Neural progenitor cell (in vitro differentiated cells): ENCODE results near the gene KLHL40. TPM values are rescaled to one million over a fixed set of nuclear protein-coding genes. Genes with fewer than 3 reads are reported as not detected.

Experiments
- DNase-seq: peaks from one replicate; pipeline ENCODE4 v3.0.0-alpha.2; 2016; ENCODE audit warnings: low spot score
- H2AFZ ChIP-seq: fragments of 200-600 bp; sonication (generic); replicated peaks from 2 replicates; pipeline ENCODE4 v1.6.1; 2016; ENCODE audit warnings: antibody characterized with exemption
- H3F3A ChIP-seq: fragments of 200-600 bp; sonication (generic); 2 replicates; pipeline ENCODE4 v1.6.1; 2016; ENCODE audit warnings: antibody characterized with exemption, low read depth
- H3K27ac ChIP-seq: fragments of 200-600 bp; sonication (generic); 2 replicates; pipeline ENCODE4 v1.5.1; 2016; ENCODE audit warnings: mild to moderate bottlenecking
- H3K27me3 ChIP-seq: fragments of 200-600 bp; sonication (generic); 2 replicates; pipeline ENCODE4 v1.6.1; 2016; ENCODE audit warnings: mild to moderate bottlenecking, moderate library complexity
- H3K36me3 ChIP-seq: fragments of 200-600 bp; sonication (generic); 2 replicates; pipeline ENCODE4 v1.5.1; 2016
- H3K4me1 ChIP-seq: fragments of 200-600 bp; sonication (generic); 2 replicates; pipeline ENCODE4 v1.6.1; 2016; ENCODE audit warnings: mixed run types
- H3K4me2 ChIP-seq: fragments of 200-600 bp; sonication (generic); 2 replicates; pipeline ENCODE4 v1.6.1; 2016
- H3K4me3 ChIP-seq: fragments of 200-600 bp; sonication (generic); 2 replicates; pipeline ENCODE4 v1.5.1; 2016
- H3K79me2 ChIP-seq: fragments of 200-600 bp; sonication (generic); 2 replicates; pipeline ENCODE4 v1.6.1; 2016; ENCODE audit warnings: low read depth
- H3K9ac ChIP-seq: fragments of 200-600 bp; sonication (generic); 2 replicates; pipeline ENCODE4 v1.6.1; 2016
- H3K9me3 ChIP-seq: fragments of 200-600 bp; sonication (generic); 2 replicates; pipeline ENCODE4 v1.5.1; 2016; ENCODE audit warnings: low read depth
- H4K20me1 ChIP-seq: fragments of 200-600 bp; sonication (generic); 2 replicates; pipeline ENCODE4 v1.6.1; 2016; ENCODE audit warnings: low read depth
- H3K27ac Mint-ChIP-seq: 3 replicates; pipeline ENCODE4 v1.8.0; 2021; ENCODE audit warnings: mixed read lengths
- H3K27me3 Mint-ChIP-seq: 2 replicates; pipeline ENCODE4 v1.8.0; 2022; ENCODE audit warnings: low read depth, mild to moderate bottlenecking, inconsistent platforms, moderate library complexity, mixed read lengths; ENCODE audit not compliant: insufficient read depth
- H3K36me3 Mint-ChIP-seq: 3 replicates; pipeline ENCODE4 v1.8.0; 2021; ENCODE audit warnings: mixed read lengths
- H3K4me1 Mint-ChIP-seq: 3 replicates; pipeline ENCODE4 v1.8.0; 2021; ENCODE audit warnings: mixed read lengths
- H3K4me3 Mint-ChIP-seq: 3 replicates; pipeline ENCODE4 v1.8.0; 2021; ENCODE audit warnings: mild to moderate bottlenecking, moderate library complexity, mixed read lengths
- H3K9me3 Mint-ChIP-seq: 3 replicates; pipeline ENCODE4 v1.8.0; 2020; ENCODE audit warnings: mixed read lengths
- CTCF ChIP-seq: fragments of 200-600 bp; sonication (generic); IDR thresholded peaks from 2 replicates; pipeline ENCODE4 v1.5.1; 2017; ENCODE audit warnings: antibody characterized with exemption, mild to moderate bottlenecking
- EZH2 ChIP-seq: fragments of 200-600 bp; sonication (generic); IDR thresholded peaks from 2 replicates; pipeline ENCODE4 v1.6.1; 2017; ENCODE audit warnings: antibody characterized with exemption, mild to moderate bottlenecking, moderate library complexity
- EZH2phosphoT487 ChIP-seq: fragments of 200-600 bp; sonication (generic); IDR thresholded peaks from 2 replicates; pipeline ENCODE4 v1.6.1; 2017; ENCODE audit warnings: antibody characterized with exemption
- total RNA-seq: library from RNA; depleted of rRNA; stranded (reverse); fragments of >200 nt; gene quantifications from 2 replicates; pipeline ENCODE4 v1.2.3, GENCODE V29; 2015; ENCODE audit warnings: low replicate concordance

The KLHL40 gene
- total RNA-seq, 1 donor from 2014 or later: not detected

GRCh38 chr3:42709621-42710020 lies 24.3 kb downstream of the KLHL40 start:
- Histone ChIP-seq H3K36me3 (no peaks in the 10 kb centered on the region), H3K9me3 (no peaks in the 10 kb centered on the region), H2AFZ (no peak overlapping the region), H3K79me2 (no peaks in the 10 kb centered on the region), H3K4me1 (no peaks in the 10 kb centered on the region), H3K27me3 (no peaks in the 10 kb centered on the region), H3K4me2 (no peak overlapping the region), H3F3A (no peaks in the 10 kb centered on the region), H3K27ac (no peak overlapping the region), H3K9ac (no peak overlapping the region), H4K20me1 (no peaks in the 10 kb centered on the region), H3K4me3 (no peak overlapping the region)
- Mint-ChIP-seq H3K4me1 (no peaks in the 10 kb centered on the region), H3K27me3 (peaks cover 13% of the 10 kb centered on the region), H3K27ac (no peak overlapping the region), H3K36me3 (no peaks in the 10 kb centered on the region), H3K4me3 (no peak overlapping the region), H3K9me3 (no peaks in the 10 kb centered on the region)
- DNase-seq: no peak
- TF ChIP-seq CTCF (no peak), EZH2phosphoT487 (no peak), EZH2 (no peak)

- Histone ChIP-seq H3K4me2 (no peak overlapping the region), H2AFZ (no peak overlapping the region), H3K4me1 (no peaks in the 10 kb centered on the region), H3F3A (no peaks in the 10 kb centered on the region), H3K9me3 (no peaks in the 10 kb centered on the region), H3K79me2 (no peaks in the 10 kb centered on the region), H3K27me3 (no peaks in the 10 kb centered on the region), H3K4me3 (no peak overlapping the region), H3K27ac (no peak overlapping the region), H3K9ac (no peak overlapping the region), H3K36me3 (no peaks in the 10 kb centered on the region), H4K20me1 (no peaks in the 10 kb centered on the region)
- H3K27me3 Mint-ChIP-seq: peaks cover 13% of the 10 kb centered on the region
- H3K4me3 Mint-ChIP-seq: no peak overlapping the region
- DNase-seq: no peak
- H3K36me3 Mint-ChIP-seq: no peaks in the 10 kb centered on the region
- TF ChIP-seq CTCF (no peak), EZH2 (no peak), EZH2phosphoT487 (no peak)
- H3K9me3 Mint-ChIP-seq: no peaks in the 10 kb centered on the region
- no peak overlapping the region for H3K27ac Mint-ChIP-seq
- no peaks in the 10 kb centered on the region for H3K4me1 Mint-ChIP-seq
Measured at GRCh38 chr3:42710323-42711021, 25.1 kb downstream of the KLHL40 start.

- Histone ChIP-seq H3K4me2 (no peak overlapping the region), H3K9me3 (no peaks in the 10 kb centered on the region), H3K79me2 (no peaks in the 10 kb centered on the region), H4K20me1 (no peaks in the 10 kb centered on the region), H3K36me3 (no peaks in the 10 kb centered on the region), H3K4me1 (no peaks in the 10 kb centered on the region), H3K4me3 (no peak overlapping the region), H3F3A (no peaks in the 10 kb centered on the region), H2AFZ (no peak overlapping the region), H3K9ac (no peak overlapping the region), H3K27me3 (no peaks in the 10 kb centered on the region), H3K27ac (no peak overlapping the region)
- no peak overlapping the region for H3K27ac Mint-ChIP-seq
- H3K27me3 Mint-ChIP-seq: peaks cover 9% of the 10 kb centered on the region
- H3K4me1 Mint-ChIP-seq: no peaks in the 10 kb centered on the region
- TF ChIP-seq EZH2 (no peak), CTCF (no peak), EZH2phosphoT487 (no peak)
- no peak for DNase-seq
- H3K4me3 Mint-ChIP-seq: no peak overlapping the region
- H3K36me3 Mint-ChIP-seq: no peaks in the 10 kb centered on the region
- H3K9me3 Mint-ChIP-seq: no peaks in the 10 kb centered on the region
Measured at GRCh38 chr3:42711491-42712343, 26.4 kb downstream of the KLHL40 start.
